GM20000 (cell line): ENCODE results near the gene KCTD17.

Source experiments
- DNase-seq: peaks from one replicate; pipeline ENCODE4 v3.0.0; 2012; ENCODE audit warnings: low spot score
- TF ChIP-seq, protein P1 (sequence below): IDR thresholded peaks from 2 replicates; pipeline ENCODE4 v1.5.1; 2012; ENCODE audit warnings: mild to moderate bottlenecking, control low read depth; ENCODE audit errors: extremely low read depth, missing control alignments

Gene KCTD17

DNA sequence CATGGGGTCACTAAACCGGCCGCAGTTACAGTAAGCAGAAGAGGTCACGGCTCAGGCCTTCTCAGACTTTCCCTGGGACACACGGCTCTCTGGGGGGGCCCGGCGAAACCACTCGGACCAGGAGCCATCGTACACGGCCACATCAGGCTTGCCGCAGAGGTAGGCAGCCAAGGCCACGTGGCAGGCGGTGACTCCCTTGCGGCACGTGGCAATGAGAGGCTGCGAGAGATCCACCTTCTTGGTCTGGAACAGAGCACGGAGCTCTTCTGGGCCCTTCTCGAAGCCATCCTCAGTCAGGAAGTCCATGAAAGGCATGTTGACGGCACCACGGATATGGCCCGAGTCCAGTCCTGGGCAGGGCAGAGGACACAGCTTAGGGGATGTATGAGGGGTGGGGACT, 40.6 kb upstream of the KCTD17 start:
- TF ChIP-seq, protein P1, sequence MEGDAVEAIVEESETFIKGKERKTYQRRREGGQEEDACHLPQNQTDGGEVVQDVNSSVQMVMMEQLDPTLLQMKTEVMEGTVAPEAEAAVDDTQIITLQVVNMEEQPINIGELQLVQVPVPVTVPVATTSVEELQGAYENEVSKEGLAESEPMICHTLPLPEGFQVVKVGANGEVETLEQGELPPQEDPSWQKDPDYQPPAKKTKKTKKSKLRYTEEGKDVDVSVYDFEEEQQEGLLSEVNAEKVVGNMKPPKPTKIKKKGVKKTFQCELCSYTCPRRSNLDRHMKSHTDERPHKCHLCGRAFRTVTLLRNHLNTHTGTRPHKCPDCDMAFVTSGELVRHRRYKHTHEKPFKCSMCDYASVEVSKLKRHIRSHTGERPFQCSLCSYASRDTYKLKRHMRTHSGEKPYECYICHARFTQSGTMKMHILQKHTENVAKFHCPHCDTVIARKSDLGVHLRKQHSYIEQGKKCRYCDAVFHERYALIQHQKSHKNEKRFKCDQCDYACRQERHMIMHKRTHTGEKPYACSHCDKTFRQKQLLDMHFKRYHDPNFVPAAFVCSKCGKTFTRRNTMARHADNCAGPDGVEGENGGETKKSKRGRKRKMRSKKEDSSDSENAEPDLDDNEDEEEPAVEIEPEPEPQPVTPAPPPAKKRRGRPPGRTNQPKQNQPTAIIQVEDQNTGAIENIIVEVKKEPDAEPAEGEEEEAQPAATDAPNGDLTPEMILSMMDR, result no peak
- DNase-seq, result no peak

DNA sequence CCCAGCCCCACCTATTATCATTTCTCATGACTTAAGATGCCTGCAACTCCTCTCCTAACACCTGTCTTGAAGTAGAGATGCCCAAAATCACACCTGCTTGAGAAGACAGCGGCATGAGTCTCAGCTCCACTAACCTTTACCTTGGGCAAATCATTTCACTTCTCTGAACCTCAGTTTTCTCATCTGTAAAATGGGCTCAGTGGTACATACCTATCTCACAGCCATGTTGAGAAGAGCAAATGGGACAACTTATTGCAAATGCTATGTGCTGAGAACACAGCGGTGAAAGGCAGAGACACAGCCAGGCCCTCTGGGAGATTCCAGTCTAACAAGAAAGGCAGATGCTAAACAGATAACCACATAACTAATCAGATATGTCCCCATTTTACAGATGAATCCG, 40.1 kb upstream of the KCTD17 start:
- no peak for DNase-seq
- TF ChIP-seq, protein P1, result no peak

DNA sequence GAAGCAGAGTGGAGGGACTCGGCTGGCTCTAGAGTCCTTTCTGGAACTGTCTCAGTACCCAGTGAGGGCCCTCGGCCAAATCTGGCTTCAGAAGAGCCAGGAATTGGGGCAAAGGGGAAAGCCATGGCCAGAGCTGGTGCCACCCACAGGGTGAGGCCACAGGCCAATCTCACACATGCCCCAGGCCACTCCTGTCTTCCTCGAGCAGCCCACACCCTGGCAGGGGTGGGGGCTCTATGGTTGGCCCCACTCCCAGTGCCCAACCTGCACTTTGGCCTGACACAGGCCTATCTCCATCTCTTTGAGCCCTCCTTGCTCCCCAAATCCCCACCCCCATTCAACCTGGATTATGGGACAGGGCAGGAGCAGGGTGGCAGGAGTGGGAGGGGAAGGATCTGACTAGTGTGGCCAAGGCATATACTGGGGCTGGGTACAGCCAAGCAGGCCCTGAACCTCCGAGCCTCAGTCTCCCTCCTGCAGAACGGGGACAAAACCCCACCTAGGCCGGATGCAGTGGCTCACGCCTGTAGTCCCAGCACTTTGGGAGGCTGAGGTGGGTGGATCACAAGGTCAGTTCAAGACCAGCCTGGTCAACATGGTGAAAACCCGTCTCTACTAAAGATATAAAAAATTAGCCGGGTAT, 39.2 kb upstream of the KCTD17 start:
- TF ChIP-seq, protein P1, result no peak
- no peak for DNase-seq

DNA sequence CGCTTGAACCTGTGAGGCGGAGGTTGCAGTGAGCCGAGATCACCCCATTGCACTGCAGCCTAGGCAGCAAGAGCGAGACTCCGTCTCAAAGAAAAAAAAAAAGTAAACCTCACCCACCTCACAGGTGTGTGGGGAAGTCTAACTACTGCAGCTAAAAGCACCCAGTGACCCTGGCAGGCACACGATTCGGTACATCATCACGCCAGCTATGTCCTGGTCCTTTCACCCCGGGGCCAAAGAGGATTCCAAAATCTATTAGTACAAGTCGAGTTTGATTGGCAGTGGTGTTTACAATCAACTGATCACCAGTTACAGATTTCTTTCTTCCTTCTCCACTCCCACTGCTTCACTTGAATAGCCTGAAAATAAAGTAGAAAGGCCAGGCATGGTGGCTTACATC, 38.6 kb upstream of the KCTD17 start:
- no peak for DNase-seq
- TF ChIP-seq, protein P1, result no peak

DNA sequence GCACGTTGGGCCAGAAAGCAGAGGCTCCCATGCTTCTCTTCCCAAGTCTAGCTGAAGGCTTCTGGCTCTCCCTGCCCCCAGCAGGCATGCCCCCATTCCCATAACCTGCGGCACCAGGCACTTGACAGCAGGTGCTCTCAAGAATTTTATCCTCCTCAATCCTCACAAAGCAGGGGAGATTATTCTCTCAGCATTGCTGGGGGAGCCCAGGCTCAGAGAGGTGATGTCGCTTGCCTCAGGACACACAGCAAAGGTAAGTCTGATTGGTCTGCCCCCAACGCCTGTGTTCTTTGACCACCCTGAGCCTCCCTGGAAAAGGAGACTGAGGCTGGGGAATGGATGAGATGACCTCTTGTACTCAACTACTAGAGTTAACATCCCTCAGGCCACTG, 37.1 kb upstream of the KCTD17 start:
- TF ChIP-seq, protein P1, result no peak
- no peak for DNase-seq

DNA sequence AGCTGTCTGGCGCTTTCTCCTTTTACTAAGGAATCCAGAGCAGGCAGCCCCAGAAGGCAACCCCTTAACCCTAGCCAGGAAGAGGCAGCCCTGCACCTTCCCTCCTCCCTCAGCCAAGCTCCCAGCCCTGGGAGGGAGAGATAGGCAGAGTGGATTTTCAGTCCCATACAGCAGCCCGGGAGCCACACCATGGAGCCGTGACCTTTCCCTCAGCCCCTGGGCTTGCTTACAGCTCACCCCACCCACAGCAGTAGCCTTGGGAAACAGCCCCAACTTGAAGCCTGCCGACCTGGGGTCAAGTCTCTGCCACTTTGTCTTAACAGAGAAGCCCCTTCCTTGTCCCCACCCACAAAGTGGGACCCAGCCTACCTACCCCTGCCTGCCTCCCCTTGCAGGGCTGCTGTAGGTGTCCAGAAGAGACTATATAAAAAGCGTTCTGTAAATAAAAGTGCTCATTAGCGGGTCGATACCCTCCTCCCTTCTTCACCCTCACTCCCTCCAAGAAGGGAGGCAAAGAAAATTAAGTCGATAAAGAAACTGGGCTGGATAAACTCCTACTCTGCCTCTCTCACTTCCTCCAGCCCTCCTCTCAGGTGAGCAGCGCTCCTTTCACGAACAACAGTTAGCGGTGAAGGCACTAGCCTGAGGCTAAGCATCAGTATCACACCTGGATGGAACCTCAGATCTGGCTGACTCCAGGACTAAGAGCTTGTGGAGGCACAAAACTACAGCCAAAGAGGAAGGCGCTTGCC, 36.5 kb upstream of the KCTD17 start:
- no peak for DNase-seq
- TF ChIP-seq, protein P1, result no peak

DNA sequence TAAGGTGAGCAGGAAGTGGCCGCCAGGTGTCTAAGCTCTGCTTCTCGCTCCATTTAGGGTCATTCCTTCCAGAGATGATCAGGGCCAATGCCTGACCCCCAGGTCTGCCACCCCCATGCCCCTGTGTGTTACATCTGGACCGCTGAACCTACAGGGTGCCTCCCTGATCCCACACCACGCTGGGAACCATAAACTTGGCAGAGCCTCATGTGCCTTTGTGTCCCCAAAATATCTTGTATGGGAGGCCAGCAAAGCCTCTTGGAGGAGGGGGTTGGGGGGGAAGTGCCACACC, 36.0 kb upstream of the KCTD17 start:
- TF ChIP-seq, protein P1, result no peak
- DNase-seq, result no peak
